ENCODE data around the gene AOPEP.

The AOPEP gene

GRCh38 chr9:94904806-94905205, 178.3 kb downstream of the AOPEP start:
- DNase-seq: no peak

DNA sequence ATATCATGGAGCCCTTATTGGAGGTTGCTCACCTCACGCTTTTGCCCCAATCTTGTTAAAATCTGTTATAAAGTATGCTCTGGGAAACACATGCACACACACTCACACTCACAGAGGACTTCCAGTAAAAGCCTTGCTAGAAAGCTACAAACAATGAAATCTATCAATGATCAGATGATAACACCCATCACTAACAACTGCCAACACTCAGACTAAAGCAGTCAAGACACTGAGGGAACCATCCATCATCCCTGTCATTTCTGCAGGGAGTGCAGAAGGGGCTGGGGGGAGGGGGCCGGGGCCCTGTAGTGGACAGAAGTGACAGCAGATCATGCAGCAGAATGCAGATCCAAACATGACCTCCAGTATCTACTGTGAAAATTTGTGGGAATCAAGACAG, 179.1 kb downstream of the AOPEP start:
- no peak for DNase-seq

- DNase-seq: no peak
These were observed 179.7 kb downstream of the AOPEP start for GRCh38 chr9:94906181-94906580.

DNA sequence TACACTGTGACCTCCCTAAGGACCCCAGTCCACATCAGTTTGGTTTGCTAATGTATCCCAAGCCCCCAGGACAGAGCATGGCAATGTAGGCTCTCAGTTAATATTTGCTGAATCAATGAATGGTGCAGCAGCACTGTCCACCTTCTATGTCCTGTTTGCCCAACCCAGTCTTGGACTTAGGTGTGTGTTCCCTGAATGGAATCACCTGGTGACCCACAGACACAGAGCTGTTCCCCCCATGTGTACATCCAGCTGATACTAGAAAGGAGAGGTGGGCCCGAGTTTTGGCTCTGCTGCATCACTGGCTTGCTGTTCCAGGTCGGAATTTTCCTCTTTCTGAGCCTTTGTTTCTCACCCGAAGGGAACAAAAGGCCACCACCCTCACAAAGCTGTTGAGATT, 180.2 kb downstream of the AOPEP start:
- no peak for DNase-seq

DNA sequence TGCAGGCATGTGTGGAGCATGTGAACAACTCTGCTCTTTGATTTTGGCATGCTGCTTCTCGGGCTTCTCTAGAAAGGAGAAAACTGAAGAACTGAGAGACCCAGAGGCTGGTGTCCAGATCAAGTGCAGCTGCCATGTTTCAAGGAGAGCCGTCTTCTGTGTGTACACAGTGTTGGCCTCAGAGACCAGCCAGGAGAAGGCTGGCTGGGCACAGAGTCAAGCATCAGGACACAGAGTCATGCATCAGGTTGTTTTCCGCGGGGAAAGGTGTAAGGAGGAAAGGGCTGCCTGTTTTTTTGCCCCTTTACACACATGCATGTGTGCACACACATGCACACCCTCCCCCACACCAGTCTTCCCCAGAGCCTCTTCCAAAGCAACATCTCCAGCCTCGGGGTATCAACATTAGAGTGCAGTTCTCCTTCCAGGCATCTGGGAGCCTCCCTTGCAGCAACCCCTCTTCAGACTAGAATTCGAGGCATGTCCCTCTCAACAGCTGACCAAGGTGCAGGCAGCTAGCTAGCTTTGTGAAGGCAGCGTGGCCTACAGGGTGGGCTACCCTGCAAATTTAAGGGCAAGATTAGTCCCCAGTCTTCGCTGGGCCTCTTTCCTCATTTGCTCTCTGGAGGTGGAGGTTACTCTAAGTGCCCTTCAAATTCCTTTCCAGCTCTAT, 180.9 kb downstream of the AOPEP start:
- no peak for DNase-seq

- peak; percentile 26 to 31 (median 26) for DNase-seq
These were observed 181.6 kb downstream of the AOPEP start for GRCh38 chr9:94908011-94908563.

DNA sequence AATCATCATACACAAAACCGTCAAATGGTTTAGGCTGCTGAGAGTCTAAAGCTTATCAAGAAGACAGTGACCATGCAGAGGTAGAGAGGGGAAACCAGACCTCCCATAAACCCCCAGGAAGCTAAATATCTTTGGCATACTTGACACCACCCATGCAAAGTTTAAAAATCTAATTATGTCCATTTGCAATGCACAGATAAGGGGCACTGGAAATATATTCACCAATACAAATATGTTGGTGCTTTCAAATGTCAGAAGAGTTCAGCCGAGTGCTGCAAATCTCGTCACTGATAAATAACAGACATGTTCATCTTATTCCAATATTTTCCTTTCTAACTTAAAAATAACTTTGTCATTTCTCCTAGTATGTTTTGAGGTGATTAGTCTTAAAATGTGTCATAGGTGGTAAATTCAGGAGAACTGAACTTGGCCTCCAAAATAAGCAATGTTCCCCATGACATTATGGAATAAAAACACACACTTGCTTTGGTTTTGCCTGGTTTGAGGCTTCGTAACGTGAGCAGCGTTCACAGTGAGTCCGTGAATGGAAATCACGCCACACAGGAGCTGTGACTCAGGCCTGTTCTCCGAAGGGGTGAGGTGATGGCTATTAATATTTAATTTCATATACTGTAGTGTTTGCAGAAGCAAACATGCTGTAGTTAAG, 182.2 kb downstream of the AOPEP start:
- no peak for DNase-seq

DNA sequence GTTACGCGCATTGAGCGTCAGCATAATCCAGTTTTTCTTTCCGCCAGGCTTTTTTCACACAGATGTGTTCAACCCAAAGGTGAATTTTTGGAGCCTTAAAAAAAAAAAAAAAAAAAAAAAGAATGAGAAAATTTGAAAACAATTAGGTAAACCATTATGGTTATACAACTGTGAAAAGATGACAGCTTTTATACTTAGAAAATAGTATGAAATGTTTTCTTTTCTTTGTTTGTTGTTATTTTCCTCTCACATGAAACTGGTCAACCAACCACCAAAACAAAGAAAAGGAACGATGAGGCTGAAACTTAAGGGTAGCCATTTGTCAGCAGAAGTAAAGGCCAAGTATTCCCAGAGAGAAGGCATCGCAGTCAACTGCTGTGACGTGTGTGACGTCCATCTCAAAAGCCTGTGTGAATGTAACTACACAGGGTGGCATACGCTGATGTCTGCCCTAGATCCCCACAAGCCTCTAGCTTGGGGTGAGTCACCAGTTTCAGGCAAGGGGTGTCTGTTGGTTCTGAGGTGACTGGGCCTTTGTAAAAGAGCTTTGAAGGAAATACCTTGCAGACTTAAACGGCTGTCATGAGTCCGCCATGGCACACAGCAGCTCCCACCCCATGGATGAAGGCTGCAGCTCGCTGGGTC, 182.9 kb downstream of the AOPEP start:
- DNase-seq: no peak

- no peak for DNase-seq
These were observed 183.6 kb downstream of the AOPEP start for GRCh38 chr9:94909965-94910730.

- no peak for DNase-seq
These were observed 184.7 kb downstream of the AOPEP start for GRCh38 chr9:94911211-94911610.

- DNase-seq: no peak
These were observed 185.6 kb downstream of the AOPEP start for GRCh38 chr9:94911986-94912635.

DNA sequence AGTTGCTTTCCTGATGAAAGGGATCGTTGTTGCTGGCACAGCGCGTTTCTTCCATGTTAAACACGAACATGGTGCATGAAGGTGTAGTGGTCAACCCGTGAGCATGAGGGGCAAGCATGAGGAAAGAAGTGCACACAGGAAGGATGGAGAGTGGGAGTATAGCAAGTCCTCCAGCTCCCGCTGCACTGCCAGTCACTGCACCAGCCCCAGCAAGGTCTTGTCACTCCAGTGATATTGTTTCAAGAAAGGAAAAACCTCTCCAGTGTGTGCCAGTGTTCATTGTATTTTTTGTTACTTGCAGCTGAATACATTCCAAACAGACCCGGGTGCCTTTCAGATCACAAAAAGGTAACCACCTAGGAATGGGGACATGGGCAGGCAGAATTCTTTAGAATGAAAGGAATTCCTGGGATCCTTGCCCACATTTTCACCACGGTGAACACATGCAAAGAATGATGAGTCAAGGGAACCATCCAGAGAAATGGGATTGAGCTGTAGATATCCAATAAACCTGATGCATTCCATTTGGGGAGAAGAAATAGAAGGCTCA, 186.3 kb downstream of the AOPEP start:
- DNase-seq: no peak

DNA sequence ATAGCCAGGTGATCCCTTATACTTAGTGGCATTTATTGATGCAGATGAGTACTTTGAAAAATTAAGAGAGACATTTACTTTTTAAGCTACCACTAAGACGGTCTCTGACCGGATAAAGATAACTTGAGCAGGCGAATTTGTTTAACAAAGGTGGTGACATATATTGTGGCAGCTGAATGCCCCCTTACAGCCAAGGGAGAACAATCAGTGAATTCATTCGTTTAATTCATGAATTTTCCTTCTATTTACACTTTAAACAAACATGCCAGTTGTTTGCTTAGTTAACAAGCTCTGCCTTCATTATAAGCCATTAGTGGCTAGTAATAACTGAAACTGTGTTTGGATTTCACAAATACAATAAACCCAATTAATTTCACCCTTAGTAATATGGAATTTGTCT, 187.1 kb downstream of the AOPEP start:
- DNase-seq: no peak

GRCh38 chr9:94915476-94916450, 189.3 kb downstream of the AOPEP start:
- DNase-seq: no peak

GRCh38 chr9:94916956-94917355, 190.5 kb downstream of the AOPEP start:
- no peak for DNase-seq

GRCh38 chr9:94918038-94918753, 191.7 kb downstream of the AOPEP start:
- peak in 2 of 3 donors; percentile 7 to 15 for DNase-seq

GRCh38 chr9:94919376-94920098, 193.0 kb downstream of the AOPEP start:
- no peak for DNase-seq

GRCh38 chr9:94920420-94921091, 194.1 kb downstream of the AOPEP start:
- no peak for DNase-seq

- no peak for DNase-seq
These were observed 194.6 kb downstream of the AOPEP start for GRCh38 chr9:94921092-94921471.

All from suppressor macrophage treated with lipopolysaccharide for 1 hour (primary cell).